GM21515 (cell line): ENCODE results near the gene MAP1A.

ENCODE experiments used
- ATAC-seq: cut with Tn5 transposase; IDR thresholded peaks from one replicate; pipeline ENCODE4 v1.9.1; 2021; ENCODE audit not compliant: unreplicated experiment

Gene MAP1A

DNA sequence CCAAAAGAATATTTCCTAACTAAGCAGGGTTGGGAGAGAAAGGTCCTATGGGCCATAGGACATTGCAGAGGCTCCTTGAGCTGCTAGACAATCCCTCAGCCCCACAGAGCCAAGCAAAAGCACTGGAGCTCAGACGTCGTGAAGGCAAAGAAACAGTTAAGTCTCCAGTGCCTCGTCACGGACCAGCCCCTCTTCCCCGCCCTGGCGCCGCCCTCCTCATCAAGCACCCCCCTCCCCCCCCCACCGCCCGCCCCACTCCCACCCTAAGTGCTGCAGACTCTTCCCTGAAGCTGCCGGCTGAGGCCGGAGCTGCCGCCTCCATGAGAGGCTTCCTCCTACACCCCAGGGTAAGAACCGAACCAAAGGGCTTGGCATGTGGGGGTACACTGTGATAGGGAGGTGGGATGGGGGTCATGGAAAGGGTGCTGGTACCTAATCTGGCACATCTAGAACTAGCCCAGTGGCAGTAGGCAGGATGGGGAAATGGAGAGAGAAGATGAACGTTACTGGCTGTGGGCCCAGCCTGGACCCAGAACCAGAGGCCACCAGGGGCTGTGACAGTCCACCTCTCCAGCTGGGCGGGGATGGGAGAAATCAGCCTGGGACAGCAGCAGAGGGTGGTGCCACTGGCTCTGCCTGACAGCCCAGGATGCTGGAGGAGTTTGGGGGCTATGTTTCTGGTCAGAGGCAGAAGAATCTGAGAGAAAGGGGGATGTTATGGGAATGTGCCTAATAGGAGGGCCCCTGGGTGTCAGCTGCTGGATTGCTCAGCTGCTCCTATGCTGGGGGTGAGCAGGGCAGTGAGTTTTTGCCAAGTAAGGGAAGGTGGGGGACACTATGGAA, at the start of gene MAP1A:
Gene MAP1A, plus strand, starts transcription at position 255 of the 843 bp plus-strand sequence. CDS start 3,866 bp downstream, outside the sequence.
- ATAC-seq, result no peak

DNA sequence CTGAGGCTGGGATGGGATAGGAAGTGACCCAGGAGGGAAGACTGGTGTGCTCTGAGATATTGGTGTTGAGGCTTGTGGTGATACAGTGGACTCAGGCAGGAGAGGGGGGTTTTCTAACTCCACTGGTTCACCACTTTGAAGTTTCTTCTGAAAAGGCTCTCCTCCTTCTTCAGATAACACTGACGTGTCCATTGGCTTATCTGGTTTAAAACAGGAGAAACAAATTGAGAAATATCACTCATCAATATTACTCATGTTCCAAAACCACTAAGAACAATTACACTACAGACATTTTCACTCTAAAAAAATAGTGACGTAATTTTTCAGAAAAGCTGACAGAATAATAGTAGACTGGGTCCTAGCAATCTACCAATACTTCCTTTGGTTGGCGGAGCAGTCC, 47.5 kb upstream of the MAP1A start:
- no peak for ATAC-seq

GRCh38 chr15:43471975-43472374, 45.4 kb upstream of the MAP1A start:
- ATAC-seq, result no peak

DNA sequence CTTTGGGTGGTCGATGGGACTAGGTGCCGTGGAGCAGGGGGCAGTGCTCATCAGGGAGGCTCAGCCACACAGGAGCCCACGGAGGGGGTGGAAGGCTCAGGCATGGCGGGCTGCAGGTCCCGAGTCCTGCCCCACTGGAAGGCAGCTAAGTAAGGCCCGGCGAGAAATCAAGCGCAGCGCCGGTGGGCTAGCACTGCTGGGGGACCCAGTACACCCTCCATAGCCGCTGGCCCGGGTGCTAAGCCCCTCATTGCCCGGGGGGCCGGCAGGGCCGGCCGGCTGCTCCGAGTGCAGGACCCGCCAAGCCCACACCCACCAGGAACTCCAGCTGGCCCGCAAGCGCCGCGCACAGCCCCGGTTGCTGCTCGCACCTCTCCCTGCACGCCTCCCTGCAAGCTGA, 43.5 kb upstream of the MAP1A start:
- ATAC-seq, result no peak

DNA sequence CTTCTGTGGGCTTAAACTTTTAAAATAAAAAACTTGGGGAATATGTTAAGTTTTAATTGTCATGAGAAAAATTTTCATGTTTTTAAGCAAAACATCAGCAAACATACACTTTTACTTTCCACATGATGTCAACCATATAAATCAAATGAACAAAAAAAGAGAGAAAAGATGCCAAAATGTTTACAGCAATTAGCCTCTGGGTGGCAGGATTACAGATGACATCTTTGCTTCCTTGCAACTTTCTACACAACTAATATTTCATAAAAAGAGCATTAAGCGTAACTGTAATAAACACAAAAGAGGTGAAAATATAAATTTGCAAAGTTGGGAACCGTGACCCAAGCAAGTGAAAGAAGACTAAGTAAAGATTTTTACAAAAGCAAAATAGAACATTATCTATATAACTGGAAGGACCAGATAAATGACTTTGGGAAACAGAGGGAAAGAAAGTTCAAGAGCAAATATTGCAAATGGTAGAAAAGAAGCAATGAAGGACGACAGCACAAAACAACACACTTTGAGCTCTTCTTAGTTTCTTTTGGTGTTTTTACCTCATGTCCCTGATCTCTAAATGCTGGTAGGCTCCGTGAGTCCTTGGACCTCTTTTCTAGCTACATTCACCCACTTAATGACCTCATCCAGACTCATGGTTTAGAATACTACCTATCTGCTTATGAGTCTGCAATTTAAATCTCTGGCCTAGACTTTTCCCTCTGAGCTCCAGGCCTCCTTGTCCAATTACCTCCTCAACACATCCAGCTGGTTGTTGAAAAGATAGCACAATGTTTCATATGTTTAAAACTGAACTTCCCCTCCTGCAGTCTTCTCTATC, 33.9 kb upstream of the MAP1A start:
- no peak for ATAC-seq

GRCh38 chr15:43484455-43484854, 33.0 kb upstream of the MAP1A start:
- ATAC-seq, result no peak

- ATAC-seq, result no peak
Measured at GRCh38 chr15:43487271-43487895, 30.0 kb upstream of the MAP1A start.

DNA sequence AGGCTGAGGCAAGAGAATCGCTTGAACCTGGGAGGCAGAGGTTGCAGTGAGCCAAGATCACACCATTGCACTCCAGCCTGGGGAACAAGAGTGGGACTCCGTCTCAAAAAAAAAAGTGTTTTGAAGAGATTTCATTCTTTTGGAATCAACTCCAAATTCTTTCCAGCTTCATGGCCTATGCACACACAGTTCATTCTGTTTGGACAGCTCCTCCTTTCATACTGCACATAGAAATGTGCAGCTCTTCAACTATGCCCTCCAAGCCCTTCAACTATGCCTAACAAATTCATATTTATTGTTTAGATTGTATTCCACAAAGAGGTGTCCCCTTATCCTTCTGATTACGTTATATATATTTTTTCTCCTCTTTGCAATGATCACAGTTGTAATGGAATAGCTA, 28.6 kb upstream of the MAP1A start:
- no peak for ATAC-seq

DNA sequence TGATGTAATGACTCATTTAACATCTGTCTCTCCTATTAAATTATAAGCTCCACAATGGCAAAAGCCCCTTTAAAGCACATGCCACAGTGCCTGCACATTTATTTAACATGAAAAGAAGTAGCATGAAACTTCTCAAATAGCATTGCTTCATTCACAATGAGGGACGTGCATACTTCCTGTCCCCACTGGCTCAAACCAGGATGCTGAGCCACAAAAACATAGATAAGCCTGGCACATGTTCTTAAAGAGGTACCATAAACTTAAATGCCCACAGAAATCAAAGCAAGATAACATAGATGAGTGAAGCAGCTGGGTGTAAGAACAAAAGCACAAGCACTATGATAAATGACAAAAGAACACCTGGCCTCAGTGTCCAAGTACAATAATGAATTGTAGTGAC, 28.2 kb upstream of the MAP1A start:
- ATAC-seq, result no peak

DNA sequence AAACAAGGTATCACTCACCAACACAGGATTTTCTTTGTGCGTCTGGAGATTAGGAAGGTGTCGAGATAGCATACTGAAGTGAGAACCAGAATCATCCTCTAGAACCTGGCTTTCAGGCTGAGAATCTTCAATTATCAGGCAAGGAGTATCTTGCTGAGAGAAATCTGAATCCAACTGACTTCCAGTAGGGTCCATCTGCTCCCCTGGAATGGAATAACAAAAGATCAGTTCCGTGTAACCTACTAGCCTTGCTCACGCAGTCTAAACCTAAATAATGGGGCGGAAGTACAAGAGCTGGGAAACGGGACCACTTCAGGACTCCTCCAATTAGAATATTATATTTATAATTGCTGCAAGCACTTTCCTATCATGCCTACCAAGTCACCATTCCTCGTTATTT, 25.1 kb upstream of the MAP1A start:
- ATAC-seq, result no peak

DNA sequence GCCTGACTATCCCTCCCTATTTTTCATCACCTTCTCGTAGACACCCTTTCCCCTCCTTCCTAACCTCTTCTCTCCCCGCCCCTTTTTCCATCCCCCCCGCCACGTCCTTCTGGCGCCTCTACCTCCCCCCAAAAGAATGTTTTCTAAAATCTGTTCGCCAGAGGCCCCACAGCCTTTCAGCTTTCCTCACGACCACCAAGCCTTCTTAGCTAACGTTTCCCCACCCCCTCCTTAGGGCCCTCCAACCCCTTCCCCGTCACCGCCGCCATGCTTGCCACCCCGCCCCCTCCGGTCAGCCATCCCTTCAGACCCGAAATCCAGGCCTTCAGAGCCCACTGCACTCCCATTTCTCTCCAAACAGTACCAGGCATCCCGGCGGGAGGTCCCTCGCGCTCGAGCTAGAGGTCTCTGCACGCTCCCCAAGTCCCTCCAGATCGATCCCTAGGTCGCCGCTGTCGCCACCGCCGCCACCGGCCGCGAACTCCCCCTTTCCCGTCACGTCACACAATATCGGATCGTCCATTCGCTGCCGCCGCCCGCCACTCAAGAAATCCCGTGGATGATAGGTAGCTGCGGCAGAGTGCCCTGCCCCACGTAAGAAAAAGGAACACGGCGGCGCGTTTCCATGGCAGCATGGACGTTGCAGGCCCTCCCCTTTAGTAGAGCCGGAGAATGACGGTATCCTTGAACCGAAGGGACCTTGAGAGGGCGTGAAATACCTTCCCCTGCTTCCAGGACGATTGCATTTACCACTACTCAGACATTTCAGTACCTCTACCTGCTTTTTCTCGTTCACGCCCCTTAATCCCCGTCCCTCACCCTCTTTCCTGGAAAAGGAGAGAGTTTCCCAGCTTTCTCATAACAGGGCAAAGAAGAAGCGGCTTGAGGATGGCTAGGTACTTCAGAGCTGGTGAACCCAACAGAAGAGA, 24.5 kb upstream of the MAP1A start, which contains the start of gene TP53BP1:
Gene TP53BP1, minus strand, starts transcription at position 484 of the 929 bp plus-strand sequence. Its CDS starts 113 bp downstream, at position 371.
- peak; percentile 91 for ATAC-seq

- no peak for ATAC-seq
Measured at GRCh38 chr15:43493703-43494472, 23.5 kb upstream of the MAP1A start.

DNA sequence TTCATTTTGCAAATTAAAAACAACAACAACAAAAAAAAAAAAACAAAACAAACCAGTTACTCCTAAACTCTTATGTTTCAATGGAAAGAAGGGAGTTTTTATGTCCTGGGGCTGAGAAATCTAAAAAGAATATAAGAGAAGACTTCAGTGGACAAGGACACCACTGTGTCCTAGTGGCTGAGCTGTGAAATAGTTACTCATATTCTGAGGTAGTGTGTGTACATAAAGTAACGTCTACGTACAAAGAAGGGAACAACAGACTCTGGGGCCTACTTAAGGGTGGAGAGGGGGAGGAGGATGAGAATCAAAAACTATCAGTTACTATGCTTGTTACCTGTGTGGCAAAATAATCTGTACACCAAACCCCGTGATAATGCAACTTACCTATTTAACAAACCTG, 18.4 kb upstream of the MAP1A start:
- no peak for ATAC-seq

DNA sequence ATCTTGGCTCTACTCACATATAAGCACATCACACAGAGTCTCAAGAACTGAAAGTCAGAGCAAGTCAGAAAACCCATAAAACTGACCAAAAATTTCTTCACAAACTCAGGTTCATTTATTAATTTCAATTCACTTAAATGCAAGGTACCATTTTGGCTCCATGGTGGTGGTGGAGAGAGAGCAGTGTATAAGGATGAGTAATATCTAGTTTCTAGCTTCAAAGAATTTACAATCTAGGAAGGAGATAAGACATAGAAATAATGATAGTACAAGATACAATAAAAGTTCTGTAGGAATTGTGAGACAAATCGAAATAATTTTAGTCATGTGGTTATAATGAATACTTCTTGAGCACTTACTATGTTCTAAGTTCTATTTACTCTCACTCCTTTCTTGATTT, 17.8 kb upstream of the MAP1A start:
- ATAC-seq, result no peak

GRCh38 chr15:43505738-43506137, 11.7 kb upstream of the MAP1A start:
- no peak for ATAC-seq

DNA sequence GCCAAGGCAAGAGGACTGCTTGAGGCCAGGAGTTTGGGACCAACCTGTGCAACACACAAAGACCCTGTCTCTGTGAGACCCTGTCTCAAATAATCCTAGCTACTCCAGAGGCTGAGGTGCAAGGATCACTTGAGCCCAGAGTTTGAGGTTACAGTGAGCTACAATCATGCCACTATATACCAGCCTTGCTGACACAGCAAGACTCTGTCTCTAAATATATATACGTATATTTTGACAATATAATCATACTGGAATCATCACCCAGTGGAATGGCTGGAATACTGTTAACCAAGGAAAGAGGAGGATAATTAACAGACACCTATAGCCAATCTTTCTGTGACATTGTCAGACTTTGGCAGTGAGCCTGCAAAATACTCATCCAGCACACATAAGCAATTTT, 9.0 kb upstream of the MAP1A start:
- no peak for ATAC-seq

DNA sequence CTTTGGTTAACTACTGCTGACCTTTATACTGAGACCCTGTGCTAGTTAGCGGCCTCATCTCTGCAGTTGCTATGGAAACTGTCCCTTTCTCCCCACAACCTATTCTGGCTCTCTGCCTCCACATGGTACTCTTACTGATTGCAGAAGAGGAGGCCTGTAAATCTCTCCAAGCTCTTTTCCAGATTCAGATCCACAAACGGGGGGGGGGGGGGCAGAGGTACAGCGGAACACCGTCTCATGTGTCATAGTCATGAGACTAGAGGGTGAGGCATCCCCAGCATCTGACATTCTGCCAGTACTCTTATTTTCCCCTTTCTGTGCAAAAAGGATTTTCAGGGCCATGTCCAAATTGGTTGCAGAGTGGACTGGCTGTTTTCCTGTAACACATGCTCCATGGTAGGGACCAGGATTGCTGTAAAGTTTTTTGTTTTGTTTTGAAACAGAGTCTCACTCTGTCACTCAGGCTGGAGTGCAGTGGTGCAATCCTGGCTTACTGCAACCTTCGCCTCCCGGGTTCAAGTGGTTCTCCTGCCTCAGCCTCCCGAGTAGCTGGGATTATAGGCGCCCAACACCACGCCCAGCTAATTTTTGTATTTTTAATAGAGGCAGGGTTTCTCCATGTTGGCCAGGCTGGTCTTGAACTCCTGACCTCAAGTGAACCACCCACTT, 8.3 kb upstream of the MAP1A start:
- no peak for ATAC-seq

DNA sequence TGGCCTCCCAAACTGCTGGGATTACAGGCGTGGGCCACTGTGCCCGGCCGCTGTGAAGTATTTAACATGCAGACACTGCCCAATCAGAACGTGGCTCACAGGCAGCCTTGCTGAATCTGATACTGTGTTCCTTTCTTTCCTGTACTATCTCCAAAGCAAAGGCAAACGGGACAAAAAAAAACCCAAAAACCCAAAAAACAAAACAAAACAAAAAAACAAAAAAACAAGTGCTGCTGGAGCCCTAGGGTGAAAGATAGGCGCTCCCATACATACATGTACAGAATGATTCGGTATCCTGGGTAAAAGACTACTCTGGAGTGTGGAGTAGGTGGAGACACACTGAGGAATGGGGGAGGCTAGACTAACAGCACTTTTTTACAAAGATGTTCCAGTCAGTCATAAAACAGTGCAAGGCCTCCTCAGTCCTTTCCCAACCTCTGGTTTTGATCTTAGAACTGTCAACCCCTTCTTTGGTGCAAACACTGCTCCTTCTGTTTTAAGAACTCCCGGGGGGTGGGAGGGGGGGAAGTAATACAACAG, 7.7 kb upstream of the MAP1A start:
- no peak for ATAC-seq
